Skeletal muscle tissue (tissue), 5 donors: Measurements from ENCODE around the gene CLDN7. TPM values are rescaled to one million over a fixed set of nuclear protein-coding genes. Genes with fewer than 3 reads are reported as not detected.

ENCODE experiments used
- H3K27ac ChIP-seq: one replicate; pipeline ENCODE4 v1.7.0; 2013; ENCODE audit warnings: mild to moderate bottlenecking, low read depth, low read length, inconsistent platforms
- H3K27me3 ChIP-seq, 3 donors: one replicate each; pipeline ENCODE4 v1.7.0; 2013; ENCODE audit warnings: low read length in 3 of 3; ENCODE audit not compliant: control insufficient read depth in 3 of 3, insufficient read depth in 3 of 3
- H3K36me3 ChIP-seq, 3 donors: one replicate each; pipeline ENCODE4 v1.7.0; 2013; ENCODE audit warnings: low read length in 3 of 3; ENCODE audit not compliant: control insufficient read depth in 3 of 3, insufficient read depth in 3 of 3
- H3K4me1 ChIP-seq, 3 donors: one replicate each; pipeline ENCODE4 v1.7.0; 2013; ENCODE audit warnings: low read length in 3 of 3, mild to moderate bottlenecking in 3 of 3; ENCODE audit not compliant: control insufficient read depth in 3 of 3, insufficient read depth in 3 of 3
- H3K4me3 ChIP-seq, 3 donors: one replicate each; pipeline ENCODE4 v1.7.0; 2013; ENCODE audit warnings: low read length in 3 of 3
- H3K9ac ChIP-seq, 3 donors: one replicate each; pipeline ENCODE4 v1.7.0; 2013; ENCODE audit warnings: low read length in 3 of 3, mild to moderate bottlenecking in 3 of 3, moderate library complexity in 2 of 3, low read depth in 1 of 3
- H3K9me3 ChIP-seq, 3 donors: one replicate each; pipeline ENCODE4 v1.7.0; 2013; ENCODE audit warnings: low read length in 3 of 3; ENCODE audit not compliant: control insufficient read depth in 3 of 3
- small RNA-seq: library from RNA; depleted of rRNA; stranded (forward); fragments of <200 nt; gene quantifications from one replicate; pipeline ENCODE3, GENCODE V24; 2014
- total RNA-seq: library from RNA; depleted of rRNA; stranded (reverse); fragments of >200 nt; gene quantifications from one replicate; pipeline ENCODE4 v1.2.3, GENCODE V29; 2014
- donor health status: Osteomylitis.

The CLDN7 gene
- total RNA-seq, 1 donor from 2014 or later: not detected

DNA sequence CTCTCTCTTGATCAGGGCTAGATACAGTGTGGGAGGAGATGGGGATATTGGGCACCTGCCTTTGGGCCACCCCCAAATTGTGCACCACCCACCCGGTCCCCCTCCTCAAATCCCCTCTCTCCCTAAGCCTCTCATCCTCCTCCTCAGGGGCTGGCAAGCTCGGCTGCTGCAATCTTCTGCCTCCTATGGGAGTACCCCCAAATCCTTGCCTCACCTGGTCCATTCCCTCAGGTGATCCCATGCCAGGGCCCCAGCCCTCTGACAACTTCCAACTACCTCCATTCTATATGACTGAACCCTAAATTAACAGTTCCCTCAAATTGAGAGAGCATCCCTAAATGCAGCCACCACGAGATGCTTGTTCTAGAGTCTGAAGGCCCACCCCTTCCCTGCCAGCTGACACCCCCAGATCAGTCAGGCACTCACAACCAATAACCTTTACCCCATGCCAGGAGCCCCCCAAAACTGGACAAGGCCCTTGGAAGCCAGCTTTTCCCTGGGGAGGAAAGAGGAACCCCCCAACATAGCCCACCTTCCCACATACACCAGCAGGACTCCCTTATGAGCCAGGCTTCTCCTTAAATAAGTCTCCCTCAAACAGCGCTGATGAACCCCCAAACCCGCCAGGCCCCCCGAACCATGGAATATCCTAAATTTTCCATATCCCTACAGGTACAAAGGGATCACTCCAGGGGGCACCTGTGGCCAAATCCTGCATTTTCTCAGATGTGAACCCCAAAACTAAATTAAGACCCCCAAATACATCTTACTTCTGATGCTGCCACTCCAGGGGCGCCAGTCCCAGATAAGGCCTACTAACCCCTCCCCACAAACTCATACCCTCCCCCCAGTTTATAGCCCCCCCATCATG, 45.8 kb downstream of the CLDN7 start:
- peaks cover 6 to 12% (median 8%) of the 10 kb centered on the region in 3 donors for H3K36me3 ChIP-seq
- peak overlapping the region; percentile 26 for H3K27ac ChIP-seq
- H3K9me3 ChIP-seq: no peaks in the 10 kb centered on the region
- peak overlapping the region in 2 of 3 donors; percentile 22 to 38 for H3K4me3 ChIP-seq
- peaks cover 61 to 67% (median 63%) of the 10 kb centered on the region in 3 donors for H3K4me1 ChIP-seq
- H3K9ac ChIP-seq: peak overlapping the region; percentile 40 to 61 (median 41)
- peaks cover 0 to 11% (median 4%) of the 10 kb centered on the region in 3 donors for H3K27me3 ChIP-seq

DNA sequence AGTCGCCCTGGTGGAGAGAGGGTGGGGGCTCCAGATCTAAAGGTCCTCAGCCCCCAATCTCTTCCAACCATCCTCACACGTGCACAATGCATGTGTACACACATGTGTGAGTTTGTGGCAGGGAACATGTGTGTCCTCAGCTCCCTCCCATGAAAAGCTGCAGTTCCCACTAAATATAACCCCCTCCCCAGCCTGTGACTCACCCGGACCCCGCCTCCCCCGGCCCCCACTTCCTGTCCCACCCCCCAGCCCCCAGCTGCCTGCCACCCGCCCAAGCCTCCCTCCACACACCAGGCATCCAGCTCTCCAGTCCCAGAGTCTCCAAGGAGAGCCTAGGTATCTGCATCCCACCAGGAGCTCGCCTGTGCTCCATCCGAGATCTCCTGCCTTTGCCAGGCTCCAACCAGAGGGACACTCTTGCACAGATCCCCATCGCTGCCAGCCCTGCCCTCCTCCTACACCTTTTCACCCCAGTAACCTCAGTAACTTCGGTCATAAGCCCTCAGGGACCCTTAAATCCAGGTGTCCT, 46.6 kb downstream of the CLDN7 start:
- peaks cover 0 to 11% (median 6%) of the 10 kb centered on the region in 3 donors for H3K27me3 ChIP-seq
- peak overlapping the region in 1 of 3 donors; percentile 1 for H3K9ac ChIP-seq
- H3K36me3 ChIP-seq: peaks cover 0 to 5% (median under 1%) of the 10 kb centered on the region in 3 donors
- no peak overlapping the region for H3K27ac ChIP-seq
- H3K9me3 ChIP-seq: no peaks in the 10 kb centered on the region
- H3K4me1 ChIP-seq: peaks cover 54 to 59% (median 55%) of the 10 kb centered on the region in 3 donors
- peak overlapping the region in 2 of 3 donors; percentile 24 to 70 for H3K4me3 ChIP-seq

DNA sequence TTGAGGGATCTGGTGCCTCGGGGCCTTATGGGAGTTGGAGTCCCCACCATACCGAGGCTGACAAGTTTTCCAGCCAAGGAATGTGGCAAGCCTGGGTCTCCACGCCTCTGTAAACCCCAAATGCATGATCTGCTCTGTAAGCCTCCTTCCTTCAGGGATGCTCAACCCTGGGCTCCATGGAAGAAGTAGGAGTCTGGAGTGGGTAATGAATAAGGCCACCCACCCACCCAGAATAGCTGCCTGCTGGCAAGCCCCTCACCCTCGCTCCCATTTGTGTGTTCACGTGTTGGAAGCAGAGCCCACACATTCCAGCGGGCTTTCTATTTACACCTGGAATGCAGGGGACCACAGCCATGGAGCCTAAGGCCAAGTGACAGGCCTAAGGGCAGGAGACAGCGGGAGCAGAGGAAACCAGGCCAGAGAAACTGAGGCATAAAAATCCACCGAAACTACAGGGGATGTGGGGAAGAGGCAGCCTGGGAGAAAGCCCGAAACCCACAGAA, 47.1 kb downstream of the CLDN7 start:
- no peak overlapping the region for H3K9ac ChIP-seq
- H3K4me3 ChIP-seq: peak overlapping the region in 2 of 3 donors; percentile 70 to 74
- peak overlapping the region; percentile 62 for H3K27ac ChIP-seq
- H3K9me3 ChIP-seq: no peaks in the 10 kb centered on the region
- H3K36me3 ChIP-seq: no peaks in the 10 kb centered on the region
- peaks cover 0 to 11% (median 6%) of the 10 kb centered on the region in 3 donors for H3K27me3 ChIP-seq
- peaks cover 49 to 54% (median 50%) of the 10 kb centered on the region in 3 donors for H3K4me1 ChIP-seq

DNA sequence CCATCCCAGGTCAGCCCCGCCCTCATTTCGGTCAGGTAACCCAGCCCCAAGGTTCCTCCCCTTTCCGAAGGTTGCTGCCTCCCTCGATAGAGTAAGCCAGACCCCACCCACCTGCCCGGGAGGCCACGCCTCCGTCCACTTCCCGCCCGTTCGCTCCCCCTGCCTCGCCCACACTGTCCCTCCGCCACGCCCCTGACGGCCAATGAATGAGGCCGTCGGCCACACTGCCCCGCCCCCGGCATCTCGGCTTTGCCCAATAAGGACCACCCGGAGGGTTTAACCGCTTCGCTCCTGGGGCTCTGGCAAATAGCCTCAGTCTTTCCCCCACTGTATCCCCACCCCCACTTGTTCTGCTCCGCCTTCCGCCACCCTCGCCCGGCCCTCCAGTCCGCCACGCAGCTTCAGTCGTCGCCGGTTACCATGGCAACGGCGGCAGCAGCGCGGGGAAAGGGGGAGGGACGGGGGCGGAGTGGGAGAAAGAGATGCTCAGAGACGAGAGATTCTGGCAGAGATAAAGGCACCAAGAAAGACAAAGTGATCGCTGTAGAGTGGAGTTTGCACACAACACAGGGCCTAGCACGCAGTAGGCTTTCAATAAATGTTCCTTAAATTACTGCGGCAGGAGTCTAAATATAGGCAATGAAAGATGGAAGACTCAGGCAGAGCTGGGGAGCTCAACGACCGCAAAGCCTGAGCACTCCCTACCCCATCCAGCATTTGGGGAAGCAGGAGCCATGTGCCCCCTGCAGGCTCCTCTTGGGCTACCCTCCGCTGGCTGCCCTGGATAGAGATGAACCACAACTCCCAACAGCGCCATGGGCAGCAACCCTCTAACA, 47.8 kb downstream of the CLDN7 start:
- Histone ChIP-seq H3K9ac (peak overlapping the region; percentile 22 to 62 (median 45)), H3K4me1 (peaks cover 46 to 53% (median 48%) of the 10 kb centered on the region in 3 donors), H3K27ac (peak overlapping the region; percentile 62), H3K36me3 (no peaks in the 10 kb centered on the region), H3K4me3 (peak overlapping the region; percentile 70 to 75 (median 74)), H3K9me3 (no peaks in the 10 kb centered on the region), H3K27me3 (peaks cover 0 to 11% (median 6%) of the 10 kb centered on the region in 3 donors)

DNA sequence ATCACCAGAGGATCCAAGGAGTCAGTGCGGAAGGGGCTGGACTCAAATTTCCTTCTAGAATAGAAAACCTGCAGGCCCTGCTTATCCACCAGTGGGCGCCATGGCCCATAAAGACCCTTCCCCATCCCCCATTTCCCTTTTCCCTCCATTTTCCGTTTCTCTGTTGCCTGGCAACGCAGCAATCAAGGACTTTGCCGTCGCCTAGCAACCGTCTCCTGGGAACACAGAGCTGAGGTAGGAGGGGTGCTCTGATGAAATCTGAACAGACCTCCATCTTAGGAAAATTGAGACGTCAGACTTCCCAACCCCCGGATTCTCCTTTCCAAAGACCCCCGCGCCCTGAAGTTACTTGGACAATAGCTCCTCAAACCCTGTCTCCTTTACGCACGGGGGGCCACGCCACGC, 48.4 kb downstream of the CLDN7 start:
- H3K4me1 ChIP-seq: peaks cover 40 to 47% (median 41%) of the 10 kb centered on the region in 3 donors
- H3K27ac ChIP-seq: peak overlapping the region; percentile 62
- peak overlapping the region; percentile 70 to 75 (median 74) for H3K4me3 ChIP-seq
- H3K27me3 ChIP-seq: peaks cover 0 to 11% (median 6%) of the 10 kb centered on the region in 3 donors
- H3K9me3 ChIP-seq: no peaks in the 10 kb centered on the region
- no peaks in the 10 kb centered on the region for H3K36me3 ChIP-seq
- H3K9ac ChIP-seq: peak overlapping the region in 1 of 3 donors; percentile 50

DNA sequence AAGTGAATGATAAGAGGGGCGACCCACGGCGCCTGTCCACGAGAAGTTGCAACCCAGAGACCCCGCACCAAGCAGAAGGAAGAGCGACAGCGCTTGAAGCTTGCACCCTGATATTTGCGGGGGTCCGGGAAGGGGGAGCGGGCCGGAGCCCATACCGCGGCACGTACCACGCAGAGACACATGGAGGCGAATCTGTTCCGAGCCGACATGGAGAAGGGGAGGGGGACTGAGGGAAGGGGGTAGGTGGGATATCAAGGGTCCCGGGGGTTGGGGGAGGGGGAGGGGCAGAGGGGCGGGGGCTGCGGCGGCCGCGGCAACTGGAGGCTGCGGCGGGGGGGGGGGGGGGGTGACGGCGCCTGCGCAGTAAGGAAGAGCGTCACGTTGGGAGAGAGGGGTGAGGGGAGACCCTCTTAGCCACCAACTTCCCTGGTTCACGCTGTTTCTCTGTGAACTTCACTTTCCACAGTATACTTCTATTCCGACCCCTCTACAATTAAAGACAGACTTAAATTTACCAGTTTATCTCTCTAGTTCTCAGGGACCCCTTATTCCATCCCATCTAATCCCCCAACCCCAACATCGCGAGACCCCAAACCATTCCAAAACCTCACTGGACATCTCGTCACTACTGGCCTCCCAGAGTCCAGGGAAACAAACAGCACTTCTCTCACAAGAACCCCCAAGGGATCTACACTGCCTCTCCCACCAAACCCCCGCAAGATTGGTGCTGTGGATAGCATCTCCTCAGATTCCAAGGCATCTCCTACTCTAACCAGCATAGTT, 50.6 kb downstream of the CLDN7 start:
- peaks cover 27 to 33% (median 29%) of the 10 kb centered on the region in 3 donors for H3K4me1 ChIP-seq

More for the DNA sequence above, 50.6 kb downstream of the CLDN7 start:
- H3K9ac ChIP-seq: no peak overlapping the region
- no peaks in the 10 kb centered on the region for H3K36me3 ChIP-seq
- no peaks in the 10 kb centered on the region for H3K9me3 ChIP-seq
- H3K27me3 ChIP-seq: peaks cover 0 to 11% (median 6%) of the 10 kb centered on the region in 3 donors
- H3K27ac ChIP-seq: no peak overlapping the region
- H3K4me3 ChIP-seq: no peak overlapping the region

Small RNA genes lying within 50 kb of the gene (small RNA-seq; reads per million reads assigned to genes)
- 52.2 reads per million, percentile 95 among the genes with 10 or more reads in this experiment for gene MIR324
- gene RF00019: not detected

Other genes with a start within 250 kb of the CLDN7 start
- 20.9 TPM for gene RNASEK, start 249.9 kb downstream of the CLDN7 start, total RNA-seq
- gene BCL6B, start 239.4 kb downstream of the CLDN7 start, total RNA-seq: 13.0 TPM
- gene SLC16A13, start 226.5 kb downstream of the CLDN7 start, total RNA-seq: under 0.01 TPM
- not detected for gene SLC16A11, start 218.4 kb downstream of the CLDN7 start, total RNA-seq
- 1.6 TPM for gene CLEC10A, start 182.2 kb downstream of the CLDN7 start, total RNA-seq
- not detected for gene ASGR2, start 147.7 kb downstream of the CLDN7 start, total RNA-seq
- gene ASGR1, start 83.1 kb downstream of the CLDN7 start, total RNA-seq: 1.0 TPM
- 7.3 TPM for gene DLG4, start 42.6 kb downstream of the CLDN7 start, total RNA-seq
- gene ACADVL, start 42.5 kb downstream of the CLDN7 start, total RNA-seq: 119 TPM
- 63.2 TPM for gene DVL2, start 28.0 kb downstream of the CLDN7 start, total RNA-seq
- gene PHF23, start 23.0 kb downstream of the CLDN7 start, total RNA-seq: 30.3 TPM
- gene GABARAP, start 20.0 kb downstream of the CLDN7 start, total RNA-seq: 259 TPM
- 39.7 TPM for gene CTDNEP1, start 10.7 kb downstream of the CLDN7 start, total RNA-seq
- 28.2 TPM for gene ELP5, start 10.3 kb downstream of the CLDN7 start, total RNA-seq
- 34.4 TPM for gene SLC2A4, start 19.2 kb upstream of the CLDN7 start, total RNA-seq
- 0.52 TPM for gene YBX2, start 32.2 kb upstream of the CLDN7 start, total RNA-seq
- 185 TPM for gene EIF5A, start 45.1 kb upstream of the CLDN7 start, total RNA-seq
- 24.5 TPM for gene GPS2, start 52.9 kb upstream of the CLDN7 start, total RNA-seq
- 19.8 TPM for gene NEURL4, start 66.9 kb upstream of the CLDN7 start, total RNA-seq
- gene ACAP1, start 74.1 kb upstream of the CLDN7 start, total RNA-seq: 2.1 TPM
- gene KCTD11, start 89.7 kb upstream of the CLDN7 start, total RNA-seq: 4.2 TPM
- not detected for gene TMEM95, start 92.7 kb upstream of the CLDN7 start, total RNA-seq
- gene TNK1, start 118.6 kb upstream of the CLDN7 start, total RNA-seq: not detected
- gene PLSCR3, start 132.0 kb upstream of the CLDN7 start, total RNA-seq: 10.4 TPM
- 149 TPM for gene TMEM256, start 141.6 kb upstream of the CLDN7 start, total RNA-seq
- gene NLGN2, start 145.4 kb upstream of the CLDN7 start, total RNA-seq: 3.1 TPM
- not detected for gene SPEM1, start 157.8 kb upstream of the CLDN7 start, total RNA-seq
- not detected for gene SPEM2, start 163.1 kb upstream of the CLDN7 start, total RNA-seq
- gene SPEM3, start 166.4 kb upstream of the CLDN7 start, total RNA-seq: not detected
- 0.52 TPM for gene TMEM102, start 173.0 kb upstream of the CLDN7 start, total RNA-seq
- gene FGF11, start 177.0 kb upstream of the CLDN7 start, total RNA-seq: 1.0 TPM
- gene CHRNB1, start 182.6 kb upstream of the CLDN7 start, total RNA-seq: 31.3 TPM
- gene ZBTB4, start 217.2 kb upstream of the CLDN7 start, total RNA-seq: 10.4 TPM
- gene SLC35G6, start 219.0 kb upstream of the CLDN7 start, total RNA-seq: not detected
- 91.3 TPM for gene POLR2A, start 221.9 kb upstream of the CLDN7 start, total RNA-seq